Measurements from ENCODE around the gene STK4.

- TF ChIP-seq CEBPB (IDR thresholded peaks at IDR 0.05; ENCODE audit: low read depth, low read length), result no peak
- TF ChIP-seq CTCF (conservative IDR thresholded peaks at IDR 0.05; ENCODE audit: low read depth, low read length), result no peak
- TF ChIP-seq POLR2A (IDR thresholded peaks at IDR 0.05; ENCODE audit: low read depth, low read length), result no peak
Observed at GRCh38 chr20:45085289-45085688, 119.0 kb downstream of the STK4 start.
